B cell (primary cell): ENCODE results near the gene CD33. TPM values are rescaled to one million over a fixed set of nuclear protein-coding genes. Genes with fewer than 3 reads are reported as not detected.
"Not testable (repeated sequence)": the region's sequence is repeated elsewhere in the genome, so short reads cannot be mapped to it uniquely, and the experiment has no call there.

Experiments used
- ATAC-seq: fragments of 200-7000 bp; cut with Tn5 transposase; one replicate; pipeline ENCODE4 v1.10.0; 2021; ENCODE audit warnings: low read depth, mild to moderate bottlenecking, moderate number of reproducible peaks, moderate library complexity
- CTCF ChIA-PET: fragments of 350-600 bp; sonication (Branson Sonifier 250); formaldehyde crosslinking; loops from one replicate; lab custom pipeline; 2021; ENCODE audit warnings: antibody characterized with exemption, inconsistent platforms; lab: Charles Lee
- POLR2A ChIA-PET: fragments of 350-600 bp; sonication (Branson Sonifier 250); formaldehyde crosslinking; loops from one replicate; lab custom pipeline; 2021; ENCODE audit warnings: antibody characterized with exemption; lab: Charles Lee
- DNase-seq: peaks from one replicate; pipeline ENCODE4 v3.0.0; 2013
- H2AFZ ChIP-seq: 2 replicates; pipeline ENCODE4 v1.6.1; 2012; ENCODE audit warnings: mild to moderate bottlenecking, low read depth, low read length; ENCODE audit not compliant: insufficient read depth, poor library complexity, severe bottlenecking
- H3K27ac ChIP-seq, 2 donors: 1 replicate in 1 of 2; 2 replicates in 1 of 2; pipeline ENCODE4 v1.5.1; 2012 to 2013; ENCODE audit warnings: low read length in 2 of 2, mild to moderate bottlenecking in 2 of 2, moderate library complexity in 1 of 2
- H3K27me3 ChIP-seq, 4 experiments: fragments of 200-600 bp in 1 of 4; sonication (generic) in 1 of 4; replicated peaks in 1 of 4; 1 replicate in 2 of 4; 2 replicates in 2 of 4; pipeline versions ENCODE4 v1.6.1 to v1.7.0; 2013 to 2016; ENCODE audit warnings: low read length in 3 of 4, mild to moderate bottlenecking in 2 of 4, mixed read lengths in 1 of 4, moderate library complexity in 1 of 4; ENCODE audit not compliant: insufficient read depth in 4 of 4, control insufficient read depth in 3 of 4; ENCODE audit errors: control extremely low read depth in 1 of 4
- H3K36me3 ChIP-seq, 2 experiments: replicated peaks in 1 of 2; 1 replicate in 1 of 2; 2 replicates in 1 of 2; pipeline versions ENCODE4 v1.6.1 to v1.7.1; 2013; ENCODE audit warnings: low read length in 1 of 2; ENCODE audit not compliant: insufficient read depth in 2 of 2, control insufficient read depth in 1 of 2; ENCODE audit errors: control extremely low read depth in 1 of 2, extremely low read depth in 1 of 2
- H3K4me1 ChIP-seq, 2 donors: fragments of 200-600 bp in 1 of 2; sonication (generic) in 1 of 2; 1 replicate in 1 of 2; 2 replicates in 1 of 2; pipeline versions ENCODE4 v1.5.1 to v1.6.1; 2013 to 2017; ENCODE audit warnings: low read length in 2 of 2; ENCODE audit not compliant: control insufficient read depth in 2 of 2, insufficient read depth in 2 of 2
- H3K4me2 ChIP-seq: replicated peaks from 2 replicates; pipeline ENCODE3; 2012; ENCODE audit warnings: mild to moderate bottlenecking, low read depth, low read length; ENCODE audit not compliant: poor library complexity, severe bottlenecking
- H3K4me3 ChIP-seq, 5 experiments: fragments of 200-600 bp in 1 of 5; sonication (generic) in 1 of 5; 1 replicate in 3 of 5; 2 replicates in 2 of 5; pipeline versions ENCODE4 v1.5.1 to v1.7.0; 2011 to 2016; ENCODE audit warnings: low read length in 4 of 5, mild to moderate bottlenecking in 4 of 5, low read depth in 2 of 5, control low read depth in 1 of 5, moderate library complexity in 1 of 5; ENCODE audit not compliant: insufficient read depth in 1 of 5; ENCODE audit errors: control extremely low read depth in 1 of 5, extremely low read depth in 1 of 5
- H3K79me2 ChIP-seq: fragments of 200-600 bp; sonication (generic); one replicate; pipeline ENCODE4 v1.6.0; 2016; ENCODE audit warnings: low read length; ENCODE audit not compliant: control insufficient read depth, insufficient read depth
- H3K9ac ChIP-seq: fragments of 200-600 bp; sonication (generic); 2 replicates; pipeline ENCODE4 v1.6.1; 2017; ENCODE audit warnings: mild to moderate bottlenecking, low read length, moderate library complexity
- H3K9me3 ChIP-seq, 3 donors: one replicate each; pipeline versions ENCODE4 v1.6.1 to v1.7.1; 2013; ENCODE audit warnings: low read length in 2 of 3; ENCODE audit not compliant: control insufficient read depth in 2 of 3, insufficient read depth in 1 of 3; ENCODE audit errors: control extremely low read depth in 1 of 3
- H4K20me1 ChIP-seq: 2 replicates; pipeline ENCODE4 v1.6.0; 2012; ENCODE audit warnings: mild to moderate bottlenecking, low read length; ENCODE audit not compliant: insufficient read depth, control insufficient read depth, poor library complexity, severe bottlenecking
- H3K27ac Mint-ChIP-seq: one replicate; pipeline ENCODE4 v1.8.0; 2021; ENCODE audit warnings: mixed read lengths
- H3K27me3 Mint-ChIP-seq: one replicate; pipeline ENCODE4 v1.8.0; 2021; ENCODE audit warnings: mixed read lengths
- H3K4me1 Mint-ChIP-seq: one replicate; pipeline ENCODE4 v1.8.0; 2021; ENCODE audit warnings: mixed read lengths
- H3K4me3 Mint-ChIP-seq: one replicate; pipeline ENCODE4 v1.8.0; 2021; ENCODE audit warnings: mixed read lengths
- H3K9me3 Mint-ChIP-seq: one replicate; pipeline ENCODE4 v1.8.0; 2022; ENCODE audit warnings: mixed read lengths; ENCODE audit not compliant: insufficient read depth
- EZH2 ChIP-seq: IDR thresholded peaks from 2 replicates; pipeline ENCODE4 v1.6.1; 2012; ENCODE audit warnings: borderline replicate concordance, low read depth, mild to moderate bottlenecking, moderate library complexity, low read length; ENCODE audit not compliant: insufficient read depth, poor library complexity, severe bottlenecking
- WGBS: methylation state at CpG from one replicate; pipeline ENCODE4 v1.1.5; 2013; ENCODE audit warnings: missing lambda C conversion rate; ENCODE audit not compliant: insufficient coverage; 5-methylcytosine and 5-hydroxymethylcytosine counted together
- intact Hi-C: fragments of 100-400 bp; cut with micrococcal nuclease; formaldehyde crosslinking; loops from one replicate; pipeline ENCODE4 v1.10.0; 2022
- polyA minus RNA-seq: library from RNA; depleted of rRNA, polyadenylated mRNA; stranded (reverse); fragments of >200 nt; gene quantifications from 2 replicates; pipeline ENCODE4 v1.2.3, GENCODE V29; 2012
- polyA plus RNA-seq: library from polyadenylated mRNA; depleted of rRNA; stranded (reverse); fragments of >200 nt; gene quantifications from 2 replicates; pipeline ENCODE4 v1.2.3, GENCODE V29; 2012
- total RNA-seq, 2 donors: library from RNA; stranded (reverse); fragments of 120-200 nt in 1 of 2; gene quantifications; 1 replicate in 1 of 2; 2 replicates in 1 of 2; pipeline versions ENCODE4 v1.2.3 to v1.2.4, GENCODE V29; 2013 to 2022
- TF ChIP-seq, protein P1 (sequence below): fragments of 200-600 bp; IDR thresholded peaks from one replicate; pipeline ENCODE4 v1.8.0; 2022; ENCODE audit warnings: antibody characterized with exemption, mild to moderate bottlenecking

The CD33 gene
- total RNA-seq: 0.49 TPM in 1 of 2 replicates, not detected in the other
- total RNA-seq (2013): 2.1 TPM
- polyA plus RNA-seq: 0.78 and 1.3 TPM in 2 replicates
- polyA minus RNA-seq: 0.86 and 1.1 TPM in 2 replicates

DNA sequence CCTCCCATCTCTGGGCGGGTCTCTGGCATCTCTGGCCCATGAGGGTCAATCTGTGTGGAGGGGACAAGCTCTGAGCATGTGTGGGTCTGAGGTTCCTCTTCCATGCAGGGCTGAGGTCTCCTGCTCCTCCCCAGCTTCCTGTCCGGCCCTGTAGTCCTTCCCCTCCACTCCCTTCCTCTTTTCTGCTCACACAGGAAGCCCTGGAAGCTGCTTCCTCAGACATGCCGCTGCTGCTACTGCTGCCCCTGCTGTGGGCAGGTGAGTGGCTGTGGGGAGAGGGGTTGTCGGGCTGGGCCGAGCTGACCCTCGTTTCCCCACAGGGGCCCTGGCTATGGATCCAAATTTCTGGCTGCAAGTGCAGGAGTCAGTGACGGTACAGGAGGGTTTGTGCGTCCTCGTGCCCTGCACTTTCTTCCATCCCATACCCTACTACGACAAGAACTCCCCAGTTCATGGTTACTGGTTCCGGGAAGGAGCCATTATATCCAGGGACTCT is at the start of gene CD33:
CD33 (plus strand) TSS at position 183 of the 496 bp plus-strand sequence; CDS start at position 222, 39 bp downstream.
- POLR2A ChIA-PET, CTCF ChIA-PET, intact Hi-C loops, H3K27ac ChIP-seq, H4K20me1 ChIP-seq, H3K4me2 ChIP-seq, ATAC-seq, DNase-seq, H3K4me1 ChIP-seq, H3K9ac ChIP-seq, H3K4me1 Mint-ChIP-seq, H3K9me3 ChIP-seq, H3K27ac Mint-ChIP-seq, H3K4me3 Mint-ChIP-seq, H3K36me3 ChIP-seq, H3K4me3 ChIP-seq, H3K9me3 Mint-ChIP-seq, H2AFZ ChIP-seq, H3K79me2 ChIP-seq: not testable (repeated sequence)
- WGBS: 16% methylated on average over 9 of the region's 11 CpGs
- peaks cover 0 to 19% (median 2%) of the 10 kb centered on the region in 4 experiments for H3K27me3 ChIP-seq
- H3K27me3 Mint-ChIP-seq: peaks cover 55% of the 10 kb centered on the region

DNA sequence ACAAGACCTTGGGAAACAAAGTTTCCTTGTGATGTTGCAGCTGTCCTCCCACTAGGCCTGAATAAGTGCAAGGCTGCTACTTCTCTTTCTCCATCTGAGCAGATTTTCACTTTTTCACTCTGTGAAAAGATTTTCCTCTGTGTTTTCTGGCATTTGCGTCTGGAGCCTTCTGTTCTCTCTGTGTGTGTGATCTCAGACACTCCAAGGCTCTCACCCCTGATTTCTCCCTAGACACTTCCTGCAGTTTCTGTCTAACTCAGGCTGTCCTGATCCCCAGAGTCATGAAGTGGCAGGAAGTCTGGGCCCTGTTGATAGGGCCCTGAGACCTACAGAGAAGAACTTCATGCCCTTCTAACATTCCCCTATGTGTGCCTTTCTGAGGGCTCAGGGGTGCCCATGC is 45.6 kb upstream of the CD33 start:
- Mint-ChIP-seq H3K4me3 (no peak overlapping the region), H3K27ac (no peak overlapping the region), H3K27me3 (peaks cover 18% of the 10 kb centered on the region), H3K9me3 (no peaks in the 10 kb centered on the region), H3K4me1 (no peaks in the 10 kb centered on the region)
- no peaks in the 10 kb centered on the region for H3K4me1 ChIP-seq
- H3K27me3 ChIP-seq: no peaks in the 10 kb centered on the region
- no peaks in the 10 kb centered on the region for H4K20me1 ChIP-seq
- no peak overlapping the region for H3K4me2 ChIP-seq
- intact Hi-C loops: no loop called here
- ChIA-PET POLR2A (no interaction called here), CTCF (no interaction called here)
- no peaks in the 10 kb centered on the region for H3K36me3 ChIP-seq
- H3K9ac ChIP-seq: no peak overlapping the region
- no peak for DNase-seq
- WGBS: 57% methylated on average over 1 of the region's 1 CpG
- H3K4me3 ChIP-seq: no peak overlapping the region
- ATAC-seq: no peak
- H3K79me2 ChIP-seq: no peaks in the 10 kb centered on the region
- no peak overlapping the region for H3K27ac ChIP-seq
- TF ChIP-seq EZH2: no peak
- TF ChIP-seq, protein P1, sequence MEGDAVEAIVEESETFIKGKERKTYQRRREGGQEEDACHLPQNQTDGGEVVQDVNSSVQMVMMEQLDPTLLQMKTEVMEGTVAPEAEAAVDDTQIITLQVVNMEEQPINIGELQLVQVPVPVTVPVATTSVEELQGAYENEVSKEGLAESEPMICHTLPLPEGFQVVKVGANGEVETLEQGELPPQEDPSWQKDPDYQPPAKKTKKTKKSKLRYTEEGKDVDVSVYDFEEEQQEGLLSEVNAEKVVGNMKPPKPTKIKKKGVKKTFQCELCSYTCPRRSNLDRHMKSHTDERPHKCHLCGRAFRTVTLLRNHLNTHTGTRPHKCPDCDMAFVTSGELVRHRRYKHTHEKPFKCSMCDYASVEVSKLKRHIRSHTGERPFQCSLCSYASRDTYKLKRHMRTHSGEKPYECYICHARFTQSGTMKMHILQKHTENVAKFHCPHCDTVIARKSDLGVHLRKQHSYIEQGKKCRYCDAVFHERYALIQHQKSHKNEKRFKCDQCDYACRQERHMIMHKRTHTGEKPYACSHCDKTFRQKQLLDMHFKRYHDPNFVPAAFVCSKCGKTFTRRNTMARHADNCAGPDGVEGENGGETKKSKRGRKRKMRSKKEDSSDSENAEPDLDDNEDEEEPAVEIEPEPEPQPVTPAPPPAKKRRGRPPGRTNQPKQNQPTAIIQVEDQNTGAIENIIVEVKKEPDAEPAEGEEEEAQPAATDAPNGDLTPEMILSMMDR: no peak
- no peaks in the 10 kb centered on the region for H3K9me3 ChIP-seq
- no peak overlapping the region for H2AFZ ChIP-seq
